Retinal pigment epithelial cell (primary cell): ENCODE data around the gene CCNK.

Source experiments
- DNase-seq: peaks from one replicate; pipeline ENCODE4 v3.0.0-alpha.2; 2010; ENCODE audit warnings: low read depth
- H3K4me3 ChIP-seq: 2 replicates; pipeline ENCODE4 v1.5.1; 2011; ENCODE audit warnings: mild to moderate bottlenecking, low read length, control low read depth, moderate library complexity
- CTCF ChIP-seq: conservative IDR thresholded peaks from 2 replicates; pipeline ENCODE4 v1.5.1; 2011; ENCODE audit warnings: low read depth, low read length, control low read depth, inconsistent platforms

Gene CCNK

DNA sequence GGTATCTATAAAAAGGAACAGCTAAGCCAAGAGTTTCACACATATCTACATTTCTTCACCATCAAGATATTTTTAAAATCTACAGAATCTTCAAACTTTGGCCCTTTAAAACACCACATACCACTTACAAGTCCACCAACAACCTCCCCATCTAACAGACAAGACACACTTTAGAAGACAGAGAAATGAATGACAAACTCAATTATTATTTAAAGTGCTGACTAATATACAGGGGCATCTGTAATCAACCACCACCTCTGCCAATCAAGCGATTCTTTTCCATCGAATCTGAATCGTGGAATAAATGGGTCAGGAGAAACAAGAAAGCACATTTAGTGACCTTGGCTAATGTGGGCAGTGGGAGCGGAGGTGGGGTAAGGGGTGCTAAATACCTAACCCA is 8.3 kb upstream of the CCNK start:
- DNase-seq = no peak
- no peak overlapping the region for H3K4me3 ChIP-seq
- no peak for TF ChIP-seq CTCF

- no peak overlapping the region for H3K4me3 ChIP-seq
- no peak for DNase-seq
- TF ChIP-seq CTCF = no peak
Measured at GRCh38 chr14:99473458-99473857, 7.8 kb upstream of the CCNK start.

DNA sequence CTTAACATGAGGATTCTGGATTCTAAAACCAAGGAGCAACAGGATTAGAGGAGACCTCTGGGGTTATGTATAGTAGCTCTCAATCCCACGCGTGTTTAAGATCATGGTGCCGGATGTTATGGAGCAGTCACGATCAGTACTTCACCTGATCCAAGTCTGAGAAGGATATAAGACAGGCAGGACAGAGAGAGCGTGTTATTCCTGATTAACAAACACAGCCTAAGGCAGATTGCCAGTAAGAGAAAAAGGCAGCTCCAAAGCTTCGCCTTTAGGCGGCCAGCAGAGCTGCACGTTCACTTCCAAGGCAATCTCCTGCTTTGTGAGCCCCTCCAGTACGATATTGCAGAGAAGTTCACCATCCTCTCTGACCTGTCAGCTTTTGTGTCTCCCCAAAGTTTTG is 6.0 kb upstream of the CCNK start:
- no peak overlapping the region for H3K4me3 ChIP-seq
- DNase-seq = no peak
- peak; percentile 29 for TF ChIP-seq CTCF

- no peak overlapping the region for H3K4me3 ChIP-seq
- no peak for TF ChIP-seq CTCF
- no peak for DNase-seq
Measured at GRCh38 chr14:99475660-99476059, 5.5 kb upstream of the CCNK start.

GRCh38 chr14:99476864-99477263 is 4.3 kb upstream of the CCNK start:
- no peak for DNase-seq
- no peak for TF ChIP-seq CTCF
- no peak overlapping the region for H3K4me3 ChIP-seq

DNA sequence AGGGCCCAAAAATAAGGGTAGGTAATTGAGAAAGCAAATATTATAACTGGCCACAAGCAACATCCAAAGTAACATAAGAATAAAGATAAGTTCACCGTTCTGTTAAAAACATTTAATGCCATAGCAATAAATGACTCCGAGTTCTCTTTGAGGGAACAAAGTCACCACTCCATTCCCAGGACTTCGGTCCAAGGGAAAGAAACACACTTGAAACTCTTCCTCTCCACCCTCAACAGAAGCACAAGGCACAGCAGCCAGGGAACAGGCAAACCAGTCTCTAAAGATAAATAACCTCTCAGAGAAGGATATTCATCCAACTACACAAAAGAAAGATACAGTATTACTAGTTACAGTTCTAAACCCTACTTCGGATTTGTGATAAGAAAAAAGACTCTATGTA is 3.1 kb upstream of the CCNK start:
- TF ChIP-seq CTCF = no peak
- no peak for DNase-seq
- no peak overlapping the region for H3K4me3 ChIP-seq

DNA sequence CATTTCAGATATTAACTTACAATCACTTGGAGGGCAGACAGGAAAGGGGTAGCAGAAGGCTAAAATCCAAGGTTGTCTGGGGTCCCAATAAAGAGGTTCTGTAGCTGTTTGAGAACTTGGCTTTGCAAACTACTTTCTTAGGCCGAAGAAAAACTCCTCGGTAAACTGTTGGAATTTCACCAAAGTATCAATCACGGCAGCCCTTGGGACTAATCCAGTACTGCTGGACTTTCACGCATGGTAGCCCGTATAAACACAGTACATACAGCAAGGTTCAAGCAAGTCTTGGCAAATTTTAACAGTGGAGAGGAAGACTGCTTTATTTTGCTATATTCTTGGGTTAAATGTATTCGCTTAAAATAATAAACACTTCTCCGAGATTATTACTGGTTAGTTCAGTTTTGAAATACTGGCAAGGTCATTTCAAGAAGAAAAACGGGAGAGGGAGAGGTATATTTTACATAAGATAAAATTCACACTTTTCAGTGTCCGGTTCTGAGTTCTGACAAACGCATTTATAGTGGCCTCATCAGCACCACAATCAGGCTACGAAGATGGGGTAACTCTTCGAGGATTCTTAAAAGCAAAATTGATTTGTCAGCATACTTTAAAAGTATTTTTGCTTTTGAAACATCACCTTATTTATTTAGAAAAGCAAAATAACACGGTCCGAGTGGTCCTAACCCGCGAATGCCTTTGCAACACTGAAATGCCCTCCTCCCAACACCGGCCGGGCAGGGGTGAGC is 1.9 kb upstream of the CCNK start:
- no peak for TF ChIP-seq CTCF
- peak overlapping the region; percentile 73 for H3K4me3 ChIP-seq
- no peak for DNase-seq
